ENCODE measurements around the gene PKN2. TPM values are rescaled to one million over a fixed set of nuclear protein-coding genes. Genes with fewer than 3 reads are reported as not detected.

PKN2 gene
- total RNA-seq, 1 experiment from 2014 or later: 32.6 TPM

DNA sequence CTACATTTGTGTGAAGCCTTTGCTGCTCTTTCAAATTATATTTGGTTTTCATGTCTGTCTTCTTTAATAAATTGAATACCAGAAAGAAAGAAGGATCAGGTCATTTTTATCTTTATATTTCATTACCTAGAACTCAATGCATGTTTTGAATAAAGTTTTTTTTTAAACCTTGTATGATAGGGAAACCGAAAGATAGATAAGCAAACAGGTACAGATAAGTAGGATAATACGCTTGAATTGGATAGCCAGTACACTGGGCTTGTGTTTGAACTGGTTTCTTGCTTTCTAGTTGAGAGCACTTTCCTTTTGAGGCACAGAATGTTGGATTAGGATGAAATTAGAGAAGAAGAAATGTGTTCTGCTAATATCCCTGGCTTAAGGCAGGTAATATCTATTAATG is 46.9 kb downstream of the PKN2 start (continued):
- TF ChIP-seq RORB (CRISPR knock-in tag; IDR thresholded peaks at IDR 0.05) (no peak), JAZF1 (CRISPR knock-in tag; IDR thresholded peaks at IDR 0.05) (no peak), JUN (CRISPR knock-in tag; IDR thresholded peaks at IDR 0.05) (no peak), MXD4 (CRISPR knock-in tag; IDR thresholded peaks at IDR 0.05; ENCODE audit: borderline replicate concordance) (no peak), ESRRA (CRISPR knock-in tag; IDR thresholded peaks at IDR 0.05; ENCODE audit: borderline replicate concordance) (no peak)
- TF ChIP-seq, protein P1, sequence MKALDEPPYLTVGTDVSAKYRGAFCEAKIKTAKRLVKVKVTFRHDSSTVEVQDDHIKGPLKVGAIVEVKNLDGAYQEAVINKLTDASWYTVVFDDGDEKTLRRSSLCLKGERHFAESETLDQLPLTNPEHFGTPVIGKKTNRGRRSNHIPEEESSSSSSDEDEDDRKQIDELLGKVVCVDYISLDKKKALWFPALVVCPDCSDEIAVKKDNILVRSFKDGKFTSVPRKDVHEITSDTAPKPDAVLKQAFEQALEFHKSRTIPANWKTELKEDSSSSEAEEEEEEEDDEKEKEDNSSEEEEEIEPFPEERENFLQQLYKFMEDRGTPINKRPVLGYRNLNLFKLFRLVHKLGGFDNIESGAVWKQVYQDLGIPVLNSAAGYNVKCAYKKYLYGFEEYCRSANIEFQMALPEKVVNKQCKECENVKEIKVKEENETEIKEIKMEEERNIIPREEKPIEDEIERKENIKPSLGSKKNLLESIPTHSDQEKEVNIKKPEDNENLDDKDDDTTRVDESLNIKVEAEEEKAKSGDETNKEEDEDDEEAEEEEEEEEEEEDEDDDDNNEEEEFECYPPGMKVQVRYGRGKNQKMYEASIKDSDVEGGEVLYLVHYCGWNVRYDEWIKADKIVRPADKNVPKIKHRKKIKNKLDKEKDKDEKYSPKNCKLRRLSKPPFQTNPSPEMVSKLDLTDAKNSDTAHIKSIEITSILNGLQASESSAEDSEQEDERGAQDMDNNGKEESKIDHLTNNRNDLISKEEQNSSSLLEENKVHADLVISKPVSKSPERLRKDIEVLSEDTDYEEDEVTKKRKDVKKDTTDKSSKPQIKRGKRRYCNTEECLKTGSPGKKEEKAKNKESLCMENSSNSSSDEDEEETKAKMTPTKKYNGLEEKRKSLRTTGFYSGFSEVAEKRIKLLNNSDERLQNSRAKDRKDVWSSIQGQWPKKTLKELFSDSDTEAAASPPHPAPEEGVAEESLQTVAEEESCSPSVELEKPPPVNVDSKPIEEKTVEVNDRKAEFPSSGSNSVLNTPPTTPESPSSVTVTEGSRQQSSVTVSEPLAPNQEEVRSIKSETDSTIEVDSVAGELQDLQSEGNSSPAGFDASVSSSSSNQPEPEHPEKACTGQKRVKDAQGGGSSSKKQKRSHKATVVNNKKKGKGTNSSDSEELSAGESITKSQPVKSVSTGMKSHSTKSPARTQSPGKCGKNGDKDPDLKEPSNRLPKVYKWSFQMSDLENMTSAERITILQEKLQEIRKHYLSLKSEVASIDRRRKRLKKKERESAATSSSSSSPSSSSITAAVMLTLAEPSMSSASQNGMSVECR (CRISPR knock-in tag; IDR thresholded peaks at IDR 0.05; ENCODE audit: borderline replicate concordance): no peak
- TF ChIP-seq, protein P2, sequence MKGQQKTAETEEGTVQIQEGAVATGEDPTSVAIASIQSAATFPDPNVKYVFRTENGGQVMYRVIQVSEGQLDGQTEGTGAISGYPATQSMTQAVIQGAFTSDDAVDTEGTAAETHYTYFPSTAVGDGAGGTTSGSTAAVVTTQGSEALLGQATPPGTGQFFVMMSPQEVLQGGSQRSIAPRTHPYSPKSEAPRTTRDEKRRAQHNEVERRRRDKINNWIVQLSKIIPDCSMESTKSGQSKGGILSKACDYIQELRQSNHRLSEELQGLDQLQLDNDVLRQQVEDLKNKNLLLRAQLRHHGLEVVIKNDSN (CRISPR knock-in tag; IDR thresholded peaks at IDR 0.05): no peak
- TF ChIP-seq, protein P3, sequence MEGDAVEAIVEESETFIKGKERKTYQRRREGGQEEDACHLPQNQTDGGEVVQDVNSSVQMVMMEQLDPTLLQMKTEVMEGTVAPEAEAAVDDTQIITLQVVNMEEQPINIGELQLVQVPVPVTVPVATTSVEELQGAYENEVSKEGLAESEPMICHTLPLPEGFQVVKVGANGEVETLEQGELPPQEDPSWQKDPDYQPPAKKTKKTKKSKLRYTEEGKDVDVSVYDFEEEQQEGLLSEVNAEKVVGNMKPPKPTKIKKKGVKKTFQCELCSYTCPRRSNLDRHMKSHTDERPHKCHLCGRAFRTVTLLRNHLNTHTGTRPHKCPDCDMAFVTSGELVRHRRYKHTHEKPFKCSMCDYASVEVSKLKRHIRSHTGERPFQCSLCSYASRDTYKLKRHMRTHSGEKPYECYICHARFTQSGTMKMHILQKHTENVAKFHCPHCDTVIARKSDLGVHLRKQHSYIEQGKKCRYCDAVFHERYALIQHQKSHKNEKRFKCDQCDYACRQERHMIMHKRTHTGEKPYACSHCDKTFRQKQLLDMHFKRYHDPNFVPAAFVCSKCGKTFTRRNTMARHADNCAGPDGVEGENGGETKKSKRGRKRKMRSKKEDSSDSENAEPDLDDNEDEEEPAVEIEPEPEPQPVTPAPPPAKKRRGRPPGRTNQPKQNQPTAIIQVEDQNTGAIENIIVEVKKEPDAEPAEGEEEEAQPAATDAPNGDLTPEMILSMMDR (IDR thresholded peaks at IDR 0.05): no peak
- TF ChIP-seq, protein P4, sequence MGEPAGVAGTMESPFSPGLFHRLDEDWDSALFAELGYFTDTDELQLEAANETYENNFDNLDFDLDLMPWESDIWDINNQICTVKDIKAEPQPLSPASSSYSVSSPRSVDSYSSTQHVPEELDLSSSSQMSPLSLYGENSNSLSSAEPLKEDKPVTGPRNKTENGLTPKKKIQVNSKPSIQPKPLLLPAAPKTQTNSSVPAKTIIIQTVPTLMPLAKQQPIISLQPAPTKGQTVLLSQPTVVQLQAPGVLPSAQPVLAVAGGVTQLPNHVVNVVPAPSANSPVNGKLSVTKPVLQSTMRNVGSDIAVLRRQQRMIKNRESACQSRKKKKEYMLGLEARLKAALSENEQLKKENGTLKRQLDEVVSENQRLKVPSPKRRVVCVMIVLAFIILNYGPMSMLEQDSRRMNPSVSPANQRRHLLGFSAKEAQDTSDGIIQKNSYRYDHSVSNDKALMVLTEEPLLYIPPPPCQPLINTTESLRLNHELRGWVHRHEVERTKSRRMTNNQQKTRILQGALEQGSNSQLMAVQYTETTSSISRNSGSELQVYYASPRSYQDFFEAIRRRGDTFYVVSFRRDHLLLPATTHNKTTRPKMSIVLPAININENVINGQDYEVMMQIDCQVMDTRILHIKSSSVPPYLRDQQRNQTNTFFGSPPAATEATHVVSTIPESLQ (CRISPR knock-in tag; IDR thresholded peaks at IDR 0.05): no peak
- TF ChIP-seq, protein P5, sequence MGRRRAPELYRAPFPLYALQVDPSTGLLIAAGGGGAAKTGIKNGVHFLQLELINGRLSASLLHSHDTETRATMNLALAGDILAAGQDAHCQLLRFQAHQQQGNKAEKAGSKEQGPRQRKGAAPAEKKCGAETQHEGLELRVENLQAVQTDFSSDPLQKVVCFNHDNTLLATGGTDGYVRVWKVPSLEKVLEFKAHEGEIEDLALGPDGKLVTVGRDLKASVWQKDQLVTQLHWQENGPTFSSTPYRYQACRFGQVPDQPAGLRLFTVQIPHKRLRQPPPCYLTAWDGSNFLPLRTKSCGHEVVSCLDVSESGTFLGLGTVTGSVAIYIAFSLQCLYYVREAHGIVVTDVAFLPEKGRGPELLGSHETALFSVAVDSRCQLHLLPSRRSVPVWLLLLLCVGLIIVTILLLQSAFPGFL (CRISPR knock-in tag; IDR thresholded peaks at IDR 0.05; ENCODE audit: borderline replicate concordance): no peak
- TF ChIP-seq, protein P6, sequence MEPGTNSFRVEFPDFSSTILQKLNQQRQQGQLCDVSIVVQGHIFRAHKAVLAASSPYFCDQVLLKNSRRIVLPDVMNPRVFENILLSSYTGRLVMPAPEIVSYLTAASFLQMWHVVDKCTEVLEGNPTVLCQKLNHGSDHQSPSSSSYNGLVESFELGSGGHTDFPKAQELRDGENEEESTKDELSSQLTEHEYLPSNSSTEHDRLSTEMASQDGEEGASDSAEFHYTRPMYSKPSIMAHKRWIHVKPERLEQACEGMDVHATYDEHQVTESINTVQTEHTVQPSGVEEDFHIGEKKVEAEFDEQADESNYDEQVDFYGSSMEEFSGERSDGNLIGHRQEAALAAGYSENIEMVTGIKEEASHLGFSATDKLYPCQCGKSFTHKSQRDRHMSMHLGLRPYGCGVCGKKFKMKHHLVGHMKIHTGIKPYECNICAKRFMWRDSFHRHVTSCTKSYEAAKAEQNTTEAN (CRISPR knock-in tag; IDR thresholded peaks at IDR 0.05): no peak

DNA sequence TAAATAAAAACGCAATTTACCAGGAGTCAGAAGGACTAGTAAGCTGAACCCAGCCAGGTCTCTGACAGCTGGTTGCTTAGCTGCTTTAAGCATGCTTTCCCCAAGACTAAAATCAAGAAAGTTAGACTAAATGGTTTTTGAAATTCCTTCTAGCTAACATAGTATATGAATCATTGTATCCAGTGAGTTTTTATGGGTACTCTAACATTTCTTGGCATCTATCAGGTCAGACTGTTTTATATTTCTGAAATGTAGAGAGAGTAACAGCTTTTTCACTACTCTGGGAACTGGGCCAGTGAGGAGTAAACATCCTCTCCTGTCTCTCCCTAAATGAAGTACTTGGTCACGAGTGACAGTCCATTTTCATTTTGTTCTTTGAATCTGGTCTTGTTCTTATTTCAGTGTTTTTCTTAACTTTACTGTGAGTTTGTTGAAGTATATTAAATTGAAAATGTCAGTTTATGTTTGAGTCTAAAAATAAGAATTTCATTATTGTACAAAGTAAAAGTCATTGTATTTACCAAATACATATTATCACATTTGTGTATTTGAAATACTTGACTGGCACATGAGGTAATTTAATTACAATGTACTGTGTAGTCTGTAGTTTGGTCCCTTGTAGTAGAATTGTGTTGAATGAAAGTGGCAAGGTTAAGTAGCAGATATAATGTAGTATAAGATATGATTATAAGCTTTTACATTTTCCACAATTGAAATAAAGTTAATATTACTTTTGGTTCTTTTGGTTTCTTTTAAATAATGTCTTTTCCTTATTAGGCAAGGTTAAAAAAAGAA is 47.6 kb downstream of the PKN2 start:
- Mint-ChIP-seq H3K4me1 (peaks cover 22% of the 10 kb centered on the region), H3K36me3 (peaks cover 25% of the 10 kb centered on the region), H3K27me3 (ENCODE audit: low read depth) (no peaks in the 10 kb centered on the region), H3K27ac (0 out of 2 replicates have a peak overlapping the region, but pooled peaks have one; percentile 60), H3K9me3 (peaks cover 23% of the 10 kb centered on the region), H3K4me3 (no peak overlapping the region)
- TF ChIP-seq, protein P7, sequence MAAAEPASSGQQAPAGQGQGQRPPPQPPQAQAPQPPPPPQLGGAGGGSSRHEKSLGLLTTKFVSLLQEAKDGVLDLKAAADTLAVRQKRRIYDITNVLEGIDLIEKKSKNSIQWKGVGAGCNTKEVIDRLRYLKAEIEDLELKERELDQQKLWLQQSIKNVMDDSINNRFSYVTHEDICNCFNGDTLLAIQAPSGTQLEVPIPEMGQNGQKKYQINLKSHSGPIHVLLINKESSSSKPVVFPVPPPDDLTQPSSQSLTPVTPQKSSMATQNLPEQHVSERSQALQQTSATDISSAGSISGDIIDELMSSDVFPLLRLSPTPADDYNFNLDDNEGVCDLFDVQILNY (CRISPR knock-in tag; IDR thresholded peaks at IDR 0.05): no peak
- TF ChIP-seq, protein P5 (CRISPR knock-in tag; IDR thresholded peaks at IDR 0.05; ENCODE audit: borderline replicate concordance): no peak
- TF ChIP-seq ZNF121 (CRISPR knock-in tag; IDR thresholded peaks at IDR 0.05): no peak
- no peak for ATAC-seq
- POLR2A ChIA-PET: no interaction called here
- DNase-seq (ENCODE audit: low spot score): no peak
- CTCF ChIA-PET: interaction anchor here (0.6 kb wide), 1 partner anchor 126 kb away, joined by 4 read pairs; no protein-coding TSS in a partner anchor

All from WTC11 (cell line).